Suprapubic skin (tissue), 3 donors: Measurements from ENCODE around the gene NTM.

Source experiments
- POLR2AphosphoS5 ChIP-seq, 3 donors: sonication (generic); formaldehyde crosslinking; IDR thresholded peaks; one replicate each; pipeline ENCODE4 v1.6.1; 2017; ENCODE audit warnings: antibody characterized with exemption in 3 of 3
- TF ChIP-seq, protein P1 (sequence below), 2 donors: fragments of 200-600 bp in 1 of 2; fragments of 450-650 bp in 1 of 2; sonication (generic) in 1 of 2; IDR thresholded peaks; one replicate each; pipeline ENCODE4 v1.5.1; 2016 to 2019; ENCODE audit warnings: antibody characterized with exemption in 2 of 2, mild to moderate bottlenecking in 1 of 2, moderate library complexity in 1 of 2

- TF ChIP-seq, protein P1, sequence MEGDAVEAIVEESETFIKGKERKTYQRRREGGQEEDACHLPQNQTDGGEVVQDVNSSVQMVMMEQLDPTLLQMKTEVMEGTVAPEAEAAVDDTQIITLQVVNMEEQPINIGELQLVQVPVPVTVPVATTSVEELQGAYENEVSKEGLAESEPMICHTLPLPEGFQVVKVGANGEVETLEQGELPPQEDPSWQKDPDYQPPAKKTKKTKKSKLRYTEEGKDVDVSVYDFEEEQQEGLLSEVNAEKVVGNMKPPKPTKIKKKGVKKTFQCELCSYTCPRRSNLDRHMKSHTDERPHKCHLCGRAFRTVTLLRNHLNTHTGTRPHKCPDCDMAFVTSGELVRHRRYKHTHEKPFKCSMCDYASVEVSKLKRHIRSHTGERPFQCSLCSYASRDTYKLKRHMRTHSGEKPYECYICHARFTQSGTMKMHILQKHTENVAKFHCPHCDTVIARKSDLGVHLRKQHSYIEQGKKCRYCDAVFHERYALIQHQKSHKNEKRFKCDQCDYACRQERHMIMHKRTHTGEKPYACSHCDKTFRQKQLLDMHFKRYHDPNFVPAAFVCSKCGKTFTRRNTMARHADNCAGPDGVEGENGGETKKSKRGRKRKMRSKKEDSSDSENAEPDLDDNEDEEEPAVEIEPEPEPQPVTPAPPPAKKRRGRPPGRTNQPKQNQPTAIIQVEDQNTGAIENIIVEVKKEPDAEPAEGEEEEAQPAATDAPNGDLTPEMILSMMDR (IDR thresholded peaks at IDR 0.05) = no peak
- TF ChIP-seq POLR2AphosphoS5 (IDR thresholded peaks at IDR 0.05) = no peak
Measured at GRCh38 chr11:131975619-131976018, 605.2 kb downstream of the NTM start.
